ENCODE results near the gene SGMS1. TPM values are rescaled to one million over a fixed set of nuclear protein-coding genes. Genes with fewer than 3 reads are reported as not detected.

Gene SGMS1
- total RNA-seq, 6 experiments from 2014 or later = 13.6 to 49.8 (median 20.0) TPM

- ATAC-seq (peak; percentile 27 to 55 (median 50)), DNase-seq (no peak)
- intact Hi-C loops (cut with DNase I) = no loop called here
- Histone ChIP-seq H3K9me3 (no peaks in the 10 kb centered on the region), H3K27ac (peak overlapping the region; percentile 4 to 86 (median 85)), H3K4me3 (peak overlapping the region in 2 of 3 donors; percentile 4 to 72), H3K27me3 (no peaks in the 10 kb centered on the region), H3K36me3 (no peaks in the 10 kb centered on the region), H3K4me1 (peaks cover 0 to 36% (median 0%) of the 10 kb centered on the region in 4 donors)
- 14% methylated on average over 2 of the region's 2 CpGs for WGBS (ENCODE audit: insufficient coverage, low coverage, low lambda C conversion rate, missing lambda C conversion rate)
- TF ChIP-seq CTCF (IDR thresholded peaks at IDR 0.05) (peak in 1 of 4 donors; percentile 5), POLR2A (IDR thresholded peaks at IDR 0.05) (no peak)
Measured at GRCh38 chr10:50416181-50416824, 207.5 kb downstream of the SGMS1 start.

GRCh38 chr10:50415292-50415691 lies 208.5 kb downstream of the SGMS1 start:
- Histone ChIP-seq H3K4me3 (peak overlapping the region in 1 of 3 donors; percentile 72), H3K27me3 (no peaks in the 10 kb centered on the region), H3K36me3 (no peaks in the 10 kb centered on the region), H3K27ac (peak overlapping the region in 1 of 3 donors; percentile 85), H3K4me1 (peaks cover 0 to 36% (median 0%) of the 10 kb centered on the region in 4 donors), H3K9me3 (no peaks in the 10 kb centered on the region)
- no peak for ATAC-seq
- DNase-seq = no peak
- intact Hi-C loops (cut with DNase I) = no loop called here
- TF ChIP-seq POLR2A (IDR thresholded peaks at IDR 0.05) = no peak
- TF ChIP-seq CTCF (IDR thresholded peaks at IDR 0.05) = no peak
- WGBS (ENCODE audit: insufficient coverage, low coverage, low lambda C conversion rate, missing lambda C conversion rate) = 97% methylated on average over 3 of the region's 3 CpGs

GRCh38 chr10:50410066-50410811 lies 213.5 kb downstream of the SGMS1 start:
- H3K4me1 ChIP-seq = peaks cover 0 to 13% (median 1%) of the 10 kb centered on the region in 4 donors
- H3K27ac ChIP-seq = no peak overlapping the region
- intact Hi-C loops (cut with DNase I) = no loop called here
- no peaks in the 10 kb centered on the region for H3K9me3 ChIP-seq
- WGBS (ENCODE audit: insufficient coverage, low coverage, low lambda C conversion rate, missing lambda C conversion rate) = 70% methylated on average over 6 of the region's 6 CpGs
- no peaks in the 10 kb centered on the region for H3K36me3 ChIP-seq
- no peak for ATAC-seq
- H3K27me3 ChIP-seq = no peaks in the 10 kb centered on the region
- no peak for DNase-seq
- H3K4me3 ChIP-seq = no peak overlapping the region
- TF ChIP-seq POLR2A (IDR thresholded peaks at IDR 0.05) = no peak
- no peak for TF ChIP-seq CTCF (IDR thresholded peaks at IDR 0.05)

- no peaks in the 10 kb centered on the region for H3K27me3 ChIP-seq
- no peaks in the 10 kb centered on the region for H3K36me3 ChIP-seq
- intact Hi-C loops (cut with DNase I) = no loop called here
- H3K4me3 ChIP-seq = no peak overlapping the region
- ATAC-seq (no peak), DNase-seq (no peak)
- no peaks in the 10 kb centered on the region for H3K9me3 ChIP-seq
- H3K27ac ChIP-seq = no peak overlapping the region
- H3K4me1 ChIP-seq = peaks cover 0 to 20% (median 7%) of the 10 kb centered on the region in 4 donors
- TF ChIP-seq CTCF (IDR thresholded peaks at IDR 0.05) (no peak), POLR2A (IDR thresholded peaks at IDR 0.05) (no peak)
- WGBS (ENCODE audit: insufficient coverage, low coverage, low lambda C conversion rate, missing lambda C conversion rate) = 89% methylated on average over 7 of the region's 7 CpGs
Measured at GRCh38 chr10:50407076-50407801, 216.5 kb downstream of the SGMS1 start.
